ENCODE data around the gene SLC24A4.

DNA sequence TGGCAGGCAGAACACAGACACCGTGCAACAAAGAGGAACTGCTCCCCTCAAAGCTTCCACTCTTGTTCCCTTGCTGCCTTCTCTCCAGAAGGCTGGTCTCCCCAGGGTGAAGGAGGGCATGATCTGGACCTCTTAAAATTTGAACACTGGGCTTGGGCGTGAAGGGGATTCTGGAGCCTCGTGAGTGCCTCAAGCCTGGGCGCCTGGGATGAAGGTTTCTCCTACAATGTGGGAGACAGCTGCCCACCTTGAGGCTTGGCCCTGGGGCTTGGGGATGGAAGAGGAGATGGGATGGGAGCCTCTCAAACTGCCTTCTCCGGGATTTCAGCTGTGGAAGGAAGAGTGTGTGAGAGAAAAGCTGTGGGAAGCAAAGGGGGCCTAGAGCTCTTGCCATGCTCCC is 182.9 kb downstream of the SLC24A4 start:
- TF ChIP-seq, protein P1, sequence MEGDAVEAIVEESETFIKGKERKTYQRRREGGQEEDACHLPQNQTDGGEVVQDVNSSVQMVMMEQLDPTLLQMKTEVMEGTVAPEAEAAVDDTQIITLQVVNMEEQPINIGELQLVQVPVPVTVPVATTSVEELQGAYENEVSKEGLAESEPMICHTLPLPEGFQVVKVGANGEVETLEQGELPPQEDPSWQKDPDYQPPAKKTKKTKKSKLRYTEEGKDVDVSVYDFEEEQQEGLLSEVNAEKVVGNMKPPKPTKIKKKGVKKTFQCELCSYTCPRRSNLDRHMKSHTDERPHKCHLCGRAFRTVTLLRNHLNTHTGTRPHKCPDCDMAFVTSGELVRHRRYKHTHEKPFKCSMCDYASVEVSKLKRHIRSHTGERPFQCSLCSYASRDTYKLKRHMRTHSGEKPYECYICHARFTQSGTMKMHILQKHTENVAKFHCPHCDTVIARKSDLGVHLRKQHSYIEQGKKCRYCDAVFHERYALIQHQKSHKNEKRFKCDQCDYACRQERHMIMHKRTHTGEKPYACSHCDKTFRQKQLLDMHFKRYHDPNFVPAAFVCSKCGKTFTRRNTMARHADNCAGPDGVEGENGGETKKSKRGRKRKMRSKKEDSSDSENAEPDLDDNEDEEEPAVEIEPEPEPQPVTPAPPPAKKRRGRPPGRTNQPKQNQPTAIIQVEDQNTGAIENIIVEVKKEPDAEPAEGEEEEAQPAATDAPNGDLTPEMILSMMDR (IDR thresholded peaks at IDR 0.05): no peak
- TF ChIP-seq POLR2A (IDR thresholded peaks at IDR 0.05): no peak

Measured in uterus (tissue), 2 donors.